Measurements from ENCODE around the gene SOAT2.

Gene SOAT2

DNA sequence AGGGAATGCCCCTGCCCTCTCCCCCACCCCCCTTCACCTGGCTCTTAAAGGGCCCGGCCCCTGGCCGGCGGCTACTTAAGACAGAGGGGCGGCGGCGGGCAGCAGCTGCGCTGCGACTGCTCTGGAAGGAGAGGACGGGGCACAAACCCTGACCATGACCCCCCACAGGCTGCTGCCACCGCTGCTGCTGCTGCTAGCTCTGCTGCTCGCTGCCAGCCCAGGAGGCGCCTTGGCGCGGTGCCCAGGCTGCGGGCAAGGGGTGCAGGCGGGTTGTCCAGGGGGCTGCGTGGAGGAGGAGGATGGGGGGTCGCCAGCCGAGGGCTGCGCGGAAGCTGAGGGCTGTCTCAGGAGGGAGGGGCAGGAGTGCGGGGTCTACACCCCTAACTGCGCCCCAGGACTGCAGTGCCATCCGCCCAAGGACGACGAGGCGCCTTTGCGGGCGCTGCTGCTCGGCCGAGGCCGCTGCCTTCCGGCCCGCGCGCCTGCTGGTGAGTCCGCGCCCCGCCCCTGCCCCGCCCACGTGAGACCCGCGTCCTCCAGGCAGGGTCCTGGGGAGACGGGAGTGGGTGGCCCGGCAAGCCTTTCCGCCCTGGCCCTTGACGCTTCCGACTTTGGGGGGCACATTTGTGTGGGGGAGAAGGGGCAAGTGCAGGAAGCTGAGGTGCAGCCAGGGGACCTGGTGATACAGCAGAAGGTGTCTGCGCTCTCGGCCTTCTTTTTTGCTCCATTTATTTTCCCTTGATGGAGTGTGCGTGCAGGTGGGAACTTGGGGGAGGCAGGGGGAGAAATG is 5.5 kb upstream of the SOAT2 start, which contains the start of gene IGFBP6:
IGFBP6 (plus strand) TSS at position 104 of the 790 bp plus-strand sequence; CDS start at position 155, 51 bp downstream.
- H3K4me3 ChIP-seq (replicated peaks; ENCODE audit: low read depth, low read length) = peak within 1 kb of the TSS; percentile 59
- TF ChIP-seq, protein P1, sequence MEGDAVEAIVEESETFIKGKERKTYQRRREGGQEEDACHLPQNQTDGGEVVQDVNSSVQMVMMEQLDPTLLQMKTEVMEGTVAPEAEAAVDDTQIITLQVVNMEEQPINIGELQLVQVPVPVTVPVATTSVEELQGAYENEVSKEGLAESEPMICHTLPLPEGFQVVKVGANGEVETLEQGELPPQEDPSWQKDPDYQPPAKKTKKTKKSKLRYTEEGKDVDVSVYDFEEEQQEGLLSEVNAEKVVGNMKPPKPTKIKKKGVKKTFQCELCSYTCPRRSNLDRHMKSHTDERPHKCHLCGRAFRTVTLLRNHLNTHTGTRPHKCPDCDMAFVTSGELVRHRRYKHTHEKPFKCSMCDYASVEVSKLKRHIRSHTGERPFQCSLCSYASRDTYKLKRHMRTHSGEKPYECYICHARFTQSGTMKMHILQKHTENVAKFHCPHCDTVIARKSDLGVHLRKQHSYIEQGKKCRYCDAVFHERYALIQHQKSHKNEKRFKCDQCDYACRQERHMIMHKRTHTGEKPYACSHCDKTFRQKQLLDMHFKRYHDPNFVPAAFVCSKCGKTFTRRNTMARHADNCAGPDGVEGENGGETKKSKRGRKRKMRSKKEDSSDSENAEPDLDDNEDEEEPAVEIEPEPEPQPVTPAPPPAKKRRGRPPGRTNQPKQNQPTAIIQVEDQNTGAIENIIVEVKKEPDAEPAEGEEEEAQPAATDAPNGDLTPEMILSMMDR (IDR thresholded peaks at IDR 0.05; ENCODE audit: low read length, missing control alignments) = no peak
- DNase-seq (ENCODE audit: low read depth) = peak; percentile 24

DNA sequence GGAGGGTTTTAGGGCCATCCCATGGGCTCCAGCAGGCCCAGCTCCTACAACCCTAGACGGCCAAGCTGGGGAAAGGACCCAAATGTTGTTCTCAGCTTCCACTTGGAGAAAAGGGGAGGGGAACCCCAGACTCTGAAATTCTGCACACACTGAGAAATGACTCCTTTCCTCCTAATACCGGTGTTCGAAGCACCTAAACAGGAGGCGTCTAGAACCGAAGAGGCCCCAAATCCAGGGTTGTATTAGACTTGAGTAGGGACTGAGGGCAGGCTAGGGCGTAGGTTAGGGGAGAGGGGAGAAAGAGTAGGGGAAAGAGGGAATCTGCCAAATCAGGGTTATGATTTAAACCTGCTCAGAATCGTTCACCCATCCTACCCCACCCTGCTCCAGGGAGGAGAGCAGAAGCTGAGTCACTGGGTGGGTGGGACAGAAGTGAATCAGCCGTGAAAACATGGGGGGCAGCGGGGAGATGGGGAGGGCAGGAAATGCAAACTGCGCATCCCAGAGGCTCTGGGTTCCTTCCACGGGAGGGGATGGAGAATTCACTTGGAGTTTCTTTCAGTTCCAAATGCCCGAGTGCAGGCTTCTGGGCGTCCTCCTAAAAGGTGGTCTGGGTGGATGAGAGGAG is 4.8 kb upstream of the SOAT2 start:
- peak; percentile 39 for DNase-seq (ENCODE audit: low read depth)
- TF ChIP-seq, protein P1 (IDR thresholded peaks at IDR 0.05; ENCODE audit: low read length, missing control alignments) = no peak
- peak overlapping the region; percentile 59 for H3K4me3 ChIP-seq (replicated peaks; ENCODE audit: low read depth, low read length)

DNA sequence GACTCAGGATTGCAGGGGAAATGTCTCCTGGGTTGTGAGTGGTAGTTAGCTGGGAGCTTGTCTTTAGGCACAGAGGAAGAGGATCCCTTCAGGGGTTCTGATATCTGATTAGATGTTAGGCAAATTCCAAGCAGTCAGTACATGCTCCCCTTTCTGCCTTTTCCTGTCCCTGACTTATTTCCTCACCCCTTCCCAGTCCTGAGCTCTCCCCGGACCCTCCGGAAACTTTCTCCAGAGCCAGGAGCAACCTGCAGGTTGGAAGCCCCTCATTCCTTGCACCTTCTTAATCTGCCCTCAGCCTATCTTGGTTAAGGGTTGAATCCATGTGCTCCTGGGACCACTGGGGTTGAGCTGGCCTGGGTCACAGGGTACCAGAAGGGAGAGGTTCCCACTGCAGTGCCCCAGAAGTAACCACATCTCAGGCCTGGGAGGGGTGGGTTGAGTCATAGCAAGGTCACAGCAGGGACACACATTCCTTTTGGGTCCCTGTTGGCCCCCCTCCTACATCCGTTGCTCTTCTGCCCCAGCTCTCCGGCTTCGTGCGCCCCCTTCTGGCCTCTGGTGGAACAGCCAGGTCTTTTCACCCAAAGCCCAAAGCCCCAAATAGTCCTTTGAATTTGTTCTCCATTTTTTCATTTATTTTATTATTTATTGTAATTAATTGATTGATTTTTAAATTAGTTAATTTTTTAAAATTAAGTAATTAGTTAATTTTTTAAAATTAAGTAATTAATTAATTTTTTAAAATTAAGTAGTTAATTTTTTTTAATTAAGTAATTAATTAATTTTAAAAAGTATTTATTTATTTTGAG is 4.0 kb upstream of the SOAT2 start:
- peak overlapping the region; percentile 59 for H3K4me3 ChIP-seq (replicated peaks; ENCODE audit: low read depth, low read length)
- peak; percentile 94 for DNase-seq (ENCODE audit: low read depth)
- TF ChIP-seq, protein P1 (IDR thresholded peaks at IDR 0.05; ENCODE audit: low read length, missing control alignments) = peak; percentile 95

DNA sequence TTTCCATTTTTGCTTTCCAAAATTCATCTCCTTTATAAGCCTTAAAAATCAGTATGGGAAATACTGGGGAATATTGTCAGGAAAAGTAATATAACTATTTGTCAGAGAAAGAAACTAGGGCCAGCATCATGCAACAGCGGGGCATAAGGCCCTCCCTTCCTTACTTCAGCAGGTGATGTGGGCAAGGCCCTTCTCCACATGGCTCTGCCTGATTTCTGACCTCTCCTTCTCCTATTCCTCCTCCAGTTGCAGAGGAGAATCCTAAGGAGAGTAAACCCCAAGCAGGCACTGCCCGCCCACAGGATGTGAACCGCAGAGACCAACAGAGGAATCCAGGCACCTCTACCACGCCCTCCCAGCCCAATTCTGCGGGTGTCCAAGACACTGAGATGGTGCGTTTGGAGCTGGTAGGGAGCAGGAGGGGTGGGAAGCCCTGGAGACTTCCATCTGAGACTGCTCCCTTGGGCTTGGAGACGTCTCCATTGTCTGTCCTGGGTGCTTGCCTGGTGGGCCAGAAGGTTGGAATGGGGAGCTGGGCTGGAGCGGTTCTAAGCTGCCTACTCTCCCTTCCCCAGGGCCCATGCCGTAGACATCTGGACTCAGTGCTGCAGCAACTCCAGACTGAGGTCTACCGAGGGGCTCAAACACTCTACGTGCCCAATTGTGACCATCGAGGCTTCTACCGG is 2.7 kb upstream of the SOAT2 start:
- H3K4me3 ChIP-seq (replicated peaks; ENCODE audit: low read depth, low read length) = no peak overlapping the region
- no peak for DNase-seq (ENCODE audit: low read depth)
- TF ChIP-seq, protein P1 (IDR thresholded peaks at IDR 0.05; ENCODE audit: low read length, missing control alignments) = no peak

DNA sequence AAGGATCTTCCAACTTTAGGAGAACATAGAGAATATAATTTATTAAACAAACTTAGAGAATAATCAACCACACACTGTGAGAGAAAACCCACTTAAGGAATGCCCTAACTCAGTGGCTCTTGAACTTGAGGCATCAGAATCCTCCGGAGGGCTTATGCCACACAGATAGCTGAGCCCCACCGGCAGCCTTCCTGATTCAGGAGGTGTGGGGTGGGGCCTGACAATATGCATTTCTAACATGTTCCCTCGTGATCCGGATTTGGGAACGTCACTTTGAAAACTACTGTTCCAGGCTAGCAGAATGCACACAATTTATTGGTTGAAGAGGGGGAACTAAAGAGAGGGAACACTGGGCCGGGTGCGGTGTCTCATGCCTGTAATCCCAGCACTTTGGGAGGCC is 2.0 kb upstream of the SOAT2 start:
- no peak overlapping the region for H3K4me3 ChIP-seq (replicated peaks; ENCODE audit: low read depth, low read length)
- no peak for DNase-seq (ENCODE audit: low read depth)
- TF ChIP-seq, protein P1 (IDR thresholded peaks at IDR 0.05; ENCODE audit: low read length, missing control alignments) = no peak
